ENCODE measurements around the gene DTNB.

GRCh38 chr2:25505182-25505581 lies 168.2 kb downstream of the DTNB start:
- no peak for TF ChIP-seq CTCF (IDR thresholded peaks at IDR 0.05)
- no peak for TF ChIP-seq EP300 (IDR thresholded peaks at IDR 0.05)
